RPMI8226 (cell line): ENCODE data around the gene NOX3.

Source experiments
- DNase-seq: peaks from one replicate; pipeline ENCODE4 v3.0.0-alpha.2; 2015

Gene NOX3

DNA sequence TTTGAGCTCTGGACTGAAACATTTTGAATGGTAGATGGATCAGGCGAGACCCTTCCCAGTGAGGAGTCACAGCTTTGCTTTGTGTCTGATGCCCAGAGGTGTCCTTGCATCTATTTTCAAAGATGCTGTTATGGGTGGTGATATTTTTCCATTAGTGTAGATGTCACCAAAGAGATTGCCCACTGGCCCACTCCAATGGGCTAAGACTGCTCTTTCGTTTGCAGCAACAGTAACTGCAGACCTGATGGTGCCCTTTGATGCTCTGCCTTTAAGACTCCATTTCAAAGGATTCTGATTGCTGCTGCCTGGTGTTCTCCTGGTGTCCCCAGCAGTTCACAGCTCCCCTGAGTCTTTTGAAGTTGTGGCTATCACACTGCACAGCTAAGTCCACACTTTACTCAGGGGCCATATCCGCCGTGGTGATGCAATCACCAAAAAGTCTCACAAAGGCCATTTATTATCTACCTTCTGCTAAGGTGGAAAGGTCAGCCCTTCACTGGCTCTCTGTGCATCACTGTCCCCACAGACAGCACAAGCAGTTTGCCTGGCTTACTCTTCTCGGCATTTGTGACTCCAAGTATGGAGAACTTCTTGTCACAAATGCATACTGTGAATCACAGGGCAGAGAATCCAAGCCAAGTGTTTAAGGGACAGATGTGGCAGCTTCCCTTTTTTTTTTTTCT, 56.4 kb downstream of the NOX3 start:
- no peak for DNase-seq

DNA sequence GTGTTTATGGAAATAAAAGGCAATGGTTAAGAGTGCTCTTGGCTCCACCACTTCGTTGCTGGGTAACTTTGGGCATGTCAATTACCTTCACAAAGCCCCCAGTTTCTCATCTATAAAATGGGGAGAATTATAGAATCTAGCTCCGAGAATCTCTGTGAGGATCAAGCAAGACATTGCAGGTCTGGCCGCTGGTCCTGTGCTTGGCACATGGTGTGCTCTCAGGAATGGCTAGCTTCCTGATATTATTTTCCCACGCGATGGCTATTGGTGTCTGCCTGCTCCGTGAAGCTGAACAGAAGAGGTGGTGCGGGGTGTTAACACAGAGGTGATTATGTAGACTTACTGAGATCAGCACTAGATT, 57.0 kb downstream of the NOX3 start:
- no peak for DNase-seq

DNA sequence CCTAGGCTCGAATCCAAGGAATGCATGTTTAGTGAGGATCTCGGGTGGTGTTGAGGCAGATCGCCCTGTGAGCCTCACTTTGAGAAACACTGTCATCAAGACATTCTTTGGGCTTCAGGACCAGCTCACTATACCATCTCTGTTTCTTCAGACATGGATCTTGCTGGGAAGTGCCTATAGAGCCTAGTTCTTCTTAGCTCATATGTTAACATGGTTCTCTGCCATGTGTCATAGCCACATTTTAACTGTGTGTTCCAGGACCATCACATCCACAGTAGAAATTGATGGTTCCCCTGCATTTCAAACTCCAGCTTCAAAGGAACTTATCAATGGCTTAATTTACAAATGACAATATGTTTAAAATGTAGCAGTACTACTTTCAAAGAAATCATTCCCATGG, 57.4 kb downstream of the NOX3 start:
- DNase-seq, result no peak

GRCh38 chr6:155397172-155397705, 58.4 kb downstream of the NOX3 start:
- DNase-seq, result no peak

DNA sequence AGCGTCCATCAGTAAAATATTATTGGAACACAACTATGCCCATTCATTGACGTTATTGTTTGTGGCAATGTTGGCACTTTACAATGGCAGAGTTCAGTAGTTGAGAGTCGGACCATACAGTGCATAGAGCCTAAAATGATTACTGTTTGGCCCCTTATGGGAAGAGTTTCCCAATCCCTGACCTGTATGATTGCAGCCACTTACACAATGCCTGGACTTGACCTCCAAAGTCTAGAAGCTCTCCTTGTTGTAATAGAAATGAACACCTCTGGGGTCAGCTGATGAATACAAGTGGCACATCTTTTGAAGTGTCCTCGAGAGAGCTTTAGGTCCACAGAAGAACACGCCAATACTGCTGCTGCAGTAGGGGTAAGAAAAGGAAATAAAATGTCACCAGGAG, 59.0 kb downstream of the NOX3 start:
- no peak for DNase-seq

DNA sequence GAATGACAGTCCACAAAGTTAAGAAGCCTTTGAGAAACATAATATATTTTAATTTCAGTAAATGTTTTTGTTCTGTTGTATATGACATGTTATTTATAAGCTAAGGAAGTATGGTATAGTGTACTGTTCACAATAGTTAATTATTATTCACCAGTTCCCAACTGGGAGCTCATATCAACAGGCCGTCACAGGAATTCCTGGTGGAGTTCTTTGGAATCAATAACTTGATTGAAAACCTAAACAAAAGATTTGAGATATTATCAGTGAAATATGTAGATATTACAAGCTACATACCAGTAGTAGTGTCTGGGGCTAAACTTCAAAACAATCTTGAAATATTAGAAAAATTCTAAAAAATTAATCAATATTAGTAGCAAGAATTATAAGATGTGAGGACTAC, 60.3 kb downstream of the NOX3 start:
- DNase-seq, result no peak

GRCh38 chr6:155389130-155389529, 66.5 kb downstream of the NOX3 start:
- DNase-seq, result no peak

- DNase-seq, result no peak
Measured at GRCh38 chr6:155388591-155388990, 67.0 kb downstream of the NOX3 start.

GRCh38 chr6:155387481-155387880, 68.2 kb downstream of the NOX3 start:
- no peak for DNase-seq

GRCh38 chr6:155384321-155384952, 71.2 kb downstream of the NOX3 start:
- no peak for DNase-seq

- DNase-seq, result no peak
Measured at GRCh38 chr6:155383913-155384312, 71.7 kb downstream of the NOX3 start.

GRCh38 chr6:155382338-155382685, 73.3 kb downstream of the NOX3 start:
- DNase-seq, result no peak

DNA sequence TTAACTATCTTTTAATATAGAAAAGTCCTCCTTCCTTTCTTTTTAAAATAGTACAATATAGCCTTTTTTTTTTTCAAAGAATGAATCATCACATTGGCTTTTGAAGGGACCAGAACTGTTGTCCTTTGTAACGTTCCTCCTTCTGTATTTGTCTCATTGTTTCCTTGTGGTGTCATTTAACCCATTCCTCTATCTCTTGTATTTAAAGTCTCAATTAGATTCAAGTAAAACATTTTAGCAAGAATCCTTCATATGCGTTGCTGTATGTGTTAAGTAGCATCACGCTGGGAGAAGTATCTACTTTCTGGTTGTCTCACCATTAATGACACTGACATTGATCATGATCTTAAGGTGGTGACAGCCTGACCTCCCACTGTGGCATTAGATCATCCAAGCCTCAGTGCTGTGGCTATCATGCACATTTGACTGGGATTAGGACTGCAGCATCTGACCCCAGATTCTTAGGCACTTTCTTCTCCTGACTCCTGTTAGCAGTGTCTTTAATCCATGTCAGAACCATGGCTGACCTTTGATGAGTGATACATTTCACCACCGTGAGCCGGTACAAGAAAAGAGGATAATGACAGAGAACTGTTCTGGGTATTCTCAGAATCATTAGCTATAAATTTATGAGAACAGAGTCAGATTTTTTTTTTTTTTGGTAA, 73.8 kb downstream of the NOX3 start:
- no peak for DNase-seq

- DNase-seq, result no peak
Measured at GRCh38 chr6:155380666-155381332, 74.8 kb downstream of the NOX3 start.

- no peak for DNase-seq
Measured at GRCh38 chr6:155378724-155379123, 76.9 kb downstream of the NOX3 start.

DNA sequence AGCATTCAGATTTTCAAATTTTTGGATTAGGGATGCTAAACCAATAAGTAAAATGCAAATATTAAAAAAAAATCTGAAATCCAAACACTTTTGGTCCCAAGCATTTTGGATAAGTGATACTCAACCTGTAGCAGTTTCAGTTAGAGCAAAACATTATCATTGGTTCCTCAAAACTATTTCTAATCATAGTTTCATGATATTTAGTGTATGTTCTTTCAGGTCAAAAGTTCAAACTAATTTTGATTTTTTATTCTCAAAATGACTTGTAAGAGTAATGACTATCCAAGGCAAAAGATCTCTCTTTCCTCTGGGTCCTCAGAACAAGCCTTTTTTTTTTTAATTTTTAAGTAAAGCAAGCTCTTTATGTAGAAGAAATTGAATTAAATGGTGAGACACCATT, 77.4 kb downstream of the NOX3 start:
- DNase-seq, result no peak

DNA sequence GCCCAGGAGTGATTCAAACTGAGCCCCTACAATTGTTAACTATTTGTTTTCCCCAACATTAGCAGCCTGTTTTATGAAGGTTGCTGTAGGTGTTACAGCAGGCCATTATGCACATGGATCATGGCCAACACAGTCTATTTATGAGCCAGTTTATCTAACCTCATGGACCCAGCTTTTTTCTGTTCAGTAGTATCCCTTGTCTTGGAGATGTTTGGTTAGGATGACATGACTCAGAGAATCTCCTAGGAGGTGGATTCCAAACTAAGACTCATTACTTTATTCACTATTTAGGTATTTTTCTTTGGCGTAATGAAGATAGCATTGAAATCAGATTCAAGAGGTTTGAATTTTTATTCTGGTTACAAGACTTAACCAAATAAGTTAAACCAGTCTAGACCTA, 78.6 kb downstream of the NOX3 start:
- DNase-seq, result no peak

- no peak for DNase-seq
Measured at GRCh38 chr6:155375801-155376200, 79.8 kb downstream of the NOX3 start.

- no peak for DNase-seq
Measured at GRCh38 chr6:155374681-155375080, 81.0 kb downstream of the NOX3 start.

- DNase-seq, result no peak
Measured at GRCh38 chr6:155373276-155373675, 82.4 kb downstream of the NOX3 start.

DNA sequence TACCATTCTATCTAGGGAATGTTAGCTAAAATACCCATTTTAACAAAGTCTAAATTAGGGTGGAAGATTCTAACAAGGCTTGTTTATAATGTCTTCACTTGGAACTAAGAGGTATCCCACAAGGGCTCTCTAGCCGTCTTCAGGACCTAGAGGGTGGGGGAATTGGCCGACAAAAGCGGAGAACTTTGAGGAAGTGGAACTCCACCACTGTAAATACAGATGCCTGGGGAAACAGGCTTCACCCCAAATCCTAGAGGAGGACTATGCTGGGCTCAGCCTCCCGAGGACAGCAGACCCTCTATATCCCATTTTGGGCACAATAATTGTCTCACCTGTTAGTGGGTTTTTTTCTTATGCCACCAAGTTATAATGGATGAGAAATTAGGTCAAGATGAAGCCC, 83.4 kb downstream of the NOX3 start:
- DNase-seq, result no peak

- DNase-seq, result no peak
Measured at GRCh38 chr6:155371230-155371629, 84.4 kb downstream of the NOX3 start.

- DNase-seq, result no peak
Measured at GRCh38 chr6:155366325-155366724, 89.3 kb downstream of the NOX3 start.
